Measurements from ENCODE around the gene SLC6A13. TPM values are rescaled to one million over a fixed set of nuclear protein-coding genes. Genes with fewer than 3 reads are reported as not detected.
A peak's percentile ranks its signal among the peaks of the same experiment; 100 is the strongest.

SLC6A13 gene
- total and polyA plus RNA-seq, 2 donors from 2014 or later = 22.8 to 161 TPM

DNA sequence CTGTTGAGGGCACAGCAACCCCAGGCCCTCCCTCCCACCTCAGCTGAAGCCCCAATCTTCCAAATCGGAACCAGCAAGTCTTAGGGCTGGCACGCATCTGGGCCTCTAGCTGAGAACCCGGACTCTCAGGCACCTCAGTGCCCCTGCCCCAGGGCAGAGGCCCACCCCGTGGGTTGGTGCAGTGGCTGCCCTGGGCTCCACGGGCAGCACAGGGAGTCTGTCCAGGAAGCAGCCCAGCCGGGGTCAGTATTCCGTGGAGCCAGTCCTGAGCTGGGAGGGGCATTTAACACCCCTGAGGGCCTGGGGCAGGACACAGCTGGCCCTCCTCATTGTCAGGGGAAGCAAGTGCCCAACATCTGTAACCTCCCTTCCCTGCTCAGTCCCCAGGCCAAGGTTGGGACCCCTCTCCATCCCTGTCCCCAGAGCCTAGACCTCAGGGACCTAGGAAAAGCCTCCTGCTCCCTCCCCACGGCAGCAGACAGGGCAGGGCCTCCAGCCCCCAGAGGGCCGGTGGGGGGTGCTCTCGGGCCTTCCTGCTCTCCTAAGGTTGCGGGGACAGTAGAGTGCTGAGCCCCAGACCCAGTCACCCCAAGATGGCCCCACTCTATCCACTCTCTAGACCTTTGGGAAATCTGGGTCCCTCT lies 85.2 kb downstream of the SLC6A13 start:
- Histone ChIP-seq H3K9ac (ENCODE audit: low read length in 3 of 3) (peak overlapping the region in 1 of 3 donors; percentile 69), H3K36me3 (ENCODE audit: control insufficient read depth in 2 of 3, insufficient read depth in 3 of 3, low read length in 3 of 3) (no peaks in the 10 kb centered on the region), H3K4me1 (ENCODE audit: control insufficient read depth in 2 of 3, insufficient read depth in 2 of 3, low read depth in 1 of 3, low read length in 3 of 3) (peaks cover 3 to 51% (median 31%) of the 10 kb centered on the region in 3 donors), H3K9me3 (ENCODE audit: control insufficient read depth in 2 of 3, insufficient read depth in 1 of 3, low read length in 3 of 3) (no peaks in the 10 kb centered on the region), H3K27ac (ENCODE audit: low read depth in 2 of 2, low read length in 2 of 2) (peak overlapping the region; percentile 39 to 89), H3K4me3 (ENCODE audit: low read length in 3 of 3) (no peak overlapping the region), H3K27me3 (ENCODE audit: control insufficient read depth, insufficient read depth, low read length) (no peaks in the 10 kb centered on the region)
- no peak for TF ChIP-seq CTCF (IDR thresholded peaks at IDR 0.05; ENCODE audit: borderline replicate concordance, extremely low read depth, insufficient read depth)
- DNase-seq = no peak
- no peak for FAIRE-seq
- intact Hi-C loops (cut with DNase I) = no loop called here

- H3K4me3 ChIP-seq (ENCODE audit: low read length in 3 of 3) = no peak overlapping the region
- H3K36me3 ChIP-seq (ENCODE audit: control insufficient read depth in 2 of 3, insufficient read depth in 3 of 3, low read length in 3 of 3) = no peaks in the 10 kb centered on the region
- peaks cover 3 to 47% (median 31%) of the 10 kb centered on the region in 3 donors for H3K4me1 ChIP-seq (ENCODE audit: control insufficient read depth in 2 of 3, insufficient read depth in 2 of 3, low read depth in 1 of 3, low read length in 3 of 3)
- peak overlapping the region; percentile 39 to 89 for H3K27ac ChIP-seq (ENCODE audit: low read depth in 2 of 2, low read length in 2 of 2)
- no peak for TF ChIP-seq CTCF (IDR thresholded peaks at IDR 0.05; ENCODE audit: borderline replicate concordance, extremely low read depth, insufficient read depth)
- H3K9me3 ChIP-seq (ENCODE audit: control insufficient read depth in 2 of 3, insufficient read depth in 1 of 3, low read length in 3 of 3) = no peaks in the 10 kb centered on the region
- no peaks in the 10 kb centered on the region for H3K27me3 ChIP-seq (ENCODE audit: control insufficient read depth, insufficient read depth, low read length)
- DNase-seq = peak in 1 of 5 donors; percentile 50
- intact Hi-C loops (cut with DNase I) = no loop called here
- FAIRE-seq = no peak
- peak overlapping the region in 1 of 3 donors; percentile 69 for H3K9ac ChIP-seq (ENCODE audit: low read length in 3 of 3)
Observed at GRCh38 chr12:176321-177181, 86.1 kb downstream of the SLC6A13 start.

DNA sequence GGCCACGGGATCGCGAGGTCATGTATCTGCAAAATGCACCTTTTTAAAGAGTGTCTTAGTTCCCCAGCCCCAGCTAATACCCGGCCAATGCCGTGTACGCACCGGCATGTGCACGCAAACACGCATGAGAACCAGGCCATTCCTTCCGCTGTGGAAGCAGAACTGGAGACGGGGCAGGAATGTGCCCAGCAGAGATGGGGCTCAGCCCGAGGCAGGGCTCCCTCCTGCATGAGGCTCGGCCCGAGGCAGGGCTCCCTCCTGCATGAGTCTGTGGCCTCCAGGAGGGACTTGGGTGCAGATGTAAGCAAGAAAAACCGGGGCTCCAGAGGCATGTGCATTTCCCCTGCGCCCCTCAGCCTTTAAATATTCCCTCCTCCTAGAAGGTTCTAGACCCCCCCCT lies 86.9 kb downstream of the SLC6A13 start:
- peaks cover 3 to 44% (median 31%) of the 10 kb centered on the region in 3 donors for H3K4me1 ChIP-seq (ENCODE audit: control insufficient read depth in 2 of 3, insufficient read depth in 2 of 3, low read depth in 1 of 3, low read length in 3 of 3)

More for the DNA sequence above, 86.9 kb downstream of the SLC6A13 start:
- Histone ChIP-seq H3K27me3 (ENCODE audit: control insufficient read depth, insufficient read depth, low read length) (no peaks in the 10 kb centered on the region), H3K36me3 (ENCODE audit: control insufficient read depth in 2 of 3, insufficient read depth in 3 of 3, low read length in 3 of 3) (no peaks in the 10 kb centered on the region), H3K9ac (ENCODE audit: low read length in 3 of 3) (peak overlapping the region in 1 of 3 donors; percentile 10), H3K4me3 (ENCODE audit: low read length in 3 of 3) (no peak overlapping the region), H3K27ac (ENCODE audit: low read depth in 2 of 2, low read length in 2 of 2) (peak overlapping the region in 1 of 2 donors; percentile 89), H3K9me3 (ENCODE audit: control insufficient read depth in 2 of 3, insufficient read depth in 1 of 3, low read length in 3 of 3) (no peaks in the 10 kb centered on the region)
- TF ChIP-seq CTCF (IDR thresholded peaks at IDR 0.05; ENCODE audit: borderline replicate concordance, extremely low read depth, insufficient read depth) = no peak
- DNase-seq = no peak
- intact Hi-C loops (cut with DNase I) = no loop called here
- no peak for FAIRE-seq
